ENCODE data around the gene TSPAN31.

DNA sequence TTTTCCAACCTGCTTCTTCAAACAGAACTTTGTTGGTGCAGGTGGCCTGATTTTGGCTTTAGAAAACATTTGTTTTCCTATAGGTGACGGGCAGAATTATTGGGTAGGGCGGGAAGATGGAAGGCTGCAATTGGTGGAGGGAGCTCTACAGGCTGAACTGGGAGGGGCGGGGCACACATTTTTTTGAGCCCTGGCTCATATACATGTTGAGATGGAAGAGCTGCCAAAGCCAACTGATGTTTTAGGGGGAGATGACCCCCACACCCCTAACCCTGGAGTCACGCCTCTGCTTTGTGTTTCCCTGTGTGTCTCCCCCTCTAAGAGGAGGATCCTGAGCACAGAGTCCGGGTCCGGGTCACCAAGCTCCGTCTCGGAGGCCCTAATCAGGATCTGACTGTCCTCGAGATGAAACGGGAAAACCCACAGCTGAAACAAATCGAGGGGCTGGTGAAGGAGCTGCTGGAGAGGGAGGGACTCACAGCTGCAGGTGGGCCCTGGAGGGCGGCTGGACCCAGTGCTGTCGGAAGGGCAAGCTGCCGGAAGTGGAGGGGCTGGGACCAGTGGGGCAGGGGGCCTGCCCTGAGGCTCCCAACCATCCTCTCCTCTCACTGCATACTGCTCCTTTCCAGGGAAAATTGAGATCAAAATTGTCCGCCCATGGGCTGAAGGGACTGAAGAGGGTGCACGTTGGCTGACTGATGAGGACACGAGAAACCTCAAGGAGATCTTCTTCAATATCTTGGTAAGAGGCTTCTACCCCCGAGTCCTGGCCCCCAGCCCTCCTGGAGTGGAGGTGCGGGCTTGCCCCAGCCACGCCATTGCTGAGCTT lies 24.8 kb upstream of the TSPAN31 start:
- TF ChIP-seq EHF (CRISPR knock-in tag; IDR thresholded peaks at IDR 0.05): no peak
- TF ChIP-seq, protein P1, sequence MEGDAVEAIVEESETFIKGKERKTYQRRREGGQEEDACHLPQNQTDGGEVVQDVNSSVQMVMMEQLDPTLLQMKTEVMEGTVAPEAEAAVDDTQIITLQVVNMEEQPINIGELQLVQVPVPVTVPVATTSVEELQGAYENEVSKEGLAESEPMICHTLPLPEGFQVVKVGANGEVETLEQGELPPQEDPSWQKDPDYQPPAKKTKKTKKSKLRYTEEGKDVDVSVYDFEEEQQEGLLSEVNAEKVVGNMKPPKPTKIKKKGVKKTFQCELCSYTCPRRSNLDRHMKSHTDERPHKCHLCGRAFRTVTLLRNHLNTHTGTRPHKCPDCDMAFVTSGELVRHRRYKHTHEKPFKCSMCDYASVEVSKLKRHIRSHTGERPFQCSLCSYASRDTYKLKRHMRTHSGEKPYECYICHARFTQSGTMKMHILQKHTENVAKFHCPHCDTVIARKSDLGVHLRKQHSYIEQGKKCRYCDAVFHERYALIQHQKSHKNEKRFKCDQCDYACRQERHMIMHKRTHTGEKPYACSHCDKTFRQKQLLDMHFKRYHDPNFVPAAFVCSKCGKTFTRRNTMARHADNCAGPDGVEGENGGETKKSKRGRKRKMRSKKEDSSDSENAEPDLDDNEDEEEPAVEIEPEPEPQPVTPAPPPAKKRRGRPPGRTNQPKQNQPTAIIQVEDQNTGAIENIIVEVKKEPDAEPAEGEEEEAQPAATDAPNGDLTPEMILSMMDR (IDR thresholded peaks at IDR 0.05): no peak
- no peak for TF ChIP-seq MAZ (IDR thresholded peaks at IDR 0.05; ENCODE audit: borderline replicate concordance, low read depth, low read length)
- TF ChIP-seq SREBF2 (IDR thresholded peaks at IDR 0.05): no peak
- TF ChIP-seq EP300 (IDR thresholded peaks at IDR 0.05): no peak
- no peak for TF ChIP-seq POLR2A (IDR thresholded peaks at IDR 0.05; ENCODE audit: low read length)
- no peak for TF ChIP-seq NR3C1 (IDR thresholded peaks at IDR 0.05)
- TF ChIP-seq, protein P2, sequence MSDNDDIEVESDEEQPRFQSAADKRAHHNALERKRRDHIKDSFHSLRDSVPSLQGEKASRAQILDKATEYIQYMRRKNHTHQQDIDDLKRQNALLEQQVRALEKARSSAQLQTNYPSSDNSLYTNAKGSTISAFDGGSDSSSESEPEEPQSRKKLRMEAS (IDR thresholded peaks at IDR 0.05): no peak
- TF ChIP-seq MAFK (IDR thresholded peaks at IDR 0.05; ENCODE audit: partially characterized antibody): no peak
- no peak for TF ChIP-seq CEBPB (IDR thresholded peaks at IDR 0.05)
- no peak for TF ChIP-seq PHF8 (IDR thresholded peaks at IDR 0.05; ENCODE audit: borderline replicate concordance, low read depth)
- no peak for TF ChIP-seq CHD2 (IDR thresholded peaks at IDR 0.05; ENCODE audit: low read length, partially characterized antibody)
- TF ChIP-seq, protein P3, sequence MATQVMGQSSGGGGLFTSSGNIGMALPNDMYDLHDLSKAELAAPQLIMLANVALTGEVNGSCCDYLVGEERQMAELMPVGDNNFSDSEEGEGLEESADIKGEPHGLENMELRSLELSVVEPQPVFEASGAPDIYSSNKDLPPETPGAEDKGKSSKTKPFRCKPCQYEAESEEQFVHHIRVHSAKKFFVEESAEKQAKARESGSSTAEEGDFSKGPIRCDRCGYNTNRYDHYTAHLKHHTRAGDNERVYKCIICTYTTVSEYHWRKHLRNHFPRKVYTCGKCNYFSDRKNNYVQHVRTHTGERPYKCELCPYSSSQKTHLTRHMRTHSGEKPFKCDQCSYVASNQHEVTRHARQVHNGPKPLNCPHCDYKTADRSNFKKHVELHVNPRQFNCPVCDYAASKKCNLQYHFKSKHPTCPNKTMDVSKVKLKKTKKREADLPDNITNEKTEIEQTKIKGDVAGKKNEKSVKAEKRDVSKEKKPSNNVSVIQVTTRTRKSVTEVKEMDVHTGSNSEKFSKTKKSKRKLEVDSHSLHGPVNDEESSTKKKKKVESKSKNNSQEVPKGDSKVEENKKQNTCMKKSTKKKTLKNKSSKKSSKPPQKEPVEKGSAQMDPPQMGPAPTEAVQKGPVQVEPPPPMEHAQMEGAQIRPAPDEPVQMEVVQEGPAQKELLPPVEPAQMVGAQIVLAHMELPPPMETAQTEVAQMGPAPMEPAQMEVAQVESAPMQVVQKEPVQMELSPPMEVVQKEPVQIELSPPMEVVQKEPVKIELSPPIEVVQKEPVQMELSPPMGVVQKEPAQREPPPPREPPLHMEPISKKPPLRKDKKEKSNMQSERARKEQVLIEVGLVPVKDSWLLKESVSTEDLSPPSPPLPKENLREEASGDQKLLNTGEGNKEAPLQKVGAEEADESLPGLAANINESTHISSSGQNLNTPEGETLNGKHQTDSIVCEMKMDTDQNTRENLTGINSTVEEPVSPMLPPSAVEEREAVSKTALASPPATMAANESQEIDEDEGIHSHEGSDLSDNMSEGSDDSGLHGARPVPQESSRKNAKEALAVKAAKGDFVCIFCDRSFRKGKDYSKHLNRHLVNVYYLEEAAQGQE (IDR thresholded peaks at IDR 0.05): no peak
- no peak for TF ChIP-seq KDM1A (IDR thresholded peaks at IDR 0.05; ENCODE audit: low read depth)

All from A549 (cell line).